Liver (tissue), 9 donors: ENCODE measurements around the gene SOX18. TPM values are rescaled to one million over a fixed set of nuclear protein-coding genes. Genes with fewer than 3 reads are reported as not detected.

Experiments
- DNase-seq: peaks from one replicate; pipeline ENCODE4 v3.0.0-alpha.2; 2017; ENCODE audit warnings: low spot score
- H3K27ac ChIP-seq, 2 donors: one replicate each; pipeline ENCODE4 v1.7.0; 2013; ENCODE audit warnings: inconsistent platforms in 2 of 2, low read length in 2 of 2, control low read depth in 1 of 2, low read depth in 1 of 2, mild to moderate bottlenecking in 1 of 2
- H3K27me3 ChIP-seq, 4 donors: one replicate each; pipeline versions ENCODE4 v1.6.1 to v1.7.0; 2013; ENCODE audit warnings: low read length in 3 of 4, inconsistent platforms in 1 of 4, mild to moderate bottlenecking in 1 of 4, moderate library complexity in 1 of 4; ENCODE audit not compliant: control insufficient read depth in 4 of 4, insufficient read depth in 4 of 4
- H3K36me3 ChIP-seq, 4 donors: one replicate each; pipeline versions ENCODE4 v1.6.1 to v1.7.0; 2013; ENCODE audit warnings: low read length in 3 of 4, mild to moderate bottlenecking in 3 of 4, low read depth in 1 of 4, moderate library complexity in 1 of 4; ENCODE audit not compliant: control insufficient read depth in 4 of 4, insufficient read depth in 3 of 4
- H3K4me1 ChIP-seq, 4 donors: one replicate each; pipeline versions ENCODE4 v1.6.1 to v1.7.0; 2013; ENCODE audit warnings: low read length in 3 of 4, mild to moderate bottlenecking in 3 of 4, moderate library complexity in 1 of 4; ENCODE audit not compliant: control insufficient read depth in 4 of 4, insufficient read depth in 4 of 4
- H3K4me3 ChIP-seq, 3 donors: one replicate each; pipeline versions ENCODE4 v1.6.1 to v1.7.0; 2013; ENCODE audit warnings: low read length in 3 of 3, control low read depth in 1 of 3, low read depth in 1 of 3, mild to moderate bottlenecking in 1 of 3
- H3K9ac ChIP-seq, 2 donors: one replicate each; pipeline ENCODE4 v1.7.0; 2013; ENCODE audit warnings: low read length in 2 of 2, mild to moderate bottlenecking in 2 of 2, moderate library complexity in 2 of 2, control low read depth in 1 of 2, low read depth in 1 of 2
- H3K9me3 ChIP-seq, 4 donors: one replicate each; pipeline versions ENCODE4 v1.6.1 to v1.7.0; 2013; ENCODE audit warnings: low read length in 3 of 4; ENCODE audit not compliant: control insufficient read depth in 4 of 4
- EGR1 ChIP-seq, 2 donors: IDR thresholded peaks; 2 replicates each; pipeline ENCODE4 v1.6.1; 2016 to 2018; ENCODE audit warnings: antibody characterized with exemption in 2 of 2, low read depth in 2 of 2
- FOXA1 ChIP-seq: IDR thresholded peaks from 2 replicates; pipeline ENCODE4 v1.6.1; 2016; ENCODE audit warnings: antibody characterized with exemption
- FOXA2 ChIP-seq: IDR thresholded peaks from 2 replicates; pipeline ENCODE4 v1.6.1; 2016; ENCODE audit warnings: antibody characterized with exemption
- GABPA ChIP-seq, 2 donors: IDR thresholded peaks in 1 of 2; conservative IDR thresholded peaks in 1 of 2; 2 replicates each; pipeline ENCODE4 v1.6.1; 2016; ENCODE audit warnings: antibody characterized with exemption in 2 of 2, mild to moderate bottlenecking in 1 of 2, moderate library complexity in 1 of 2
- HNF4A ChIP-seq, 2 donors: conservative IDR thresholded peaks; 2 replicates each; pipeline ENCODE4 v1.6.1; 2016; ENCODE audit warnings: antibody characterized with exemption in 2 of 2, mild to moderate bottlenecking in 2 of 2
- HNF4G ChIP-seq: IDR thresholded peaks from 2 replicates; pipeline ENCODE4 v1.6.1; 2016; ENCODE audit warnings: antibody characterized with exemption
- JUND ChIP-seq, 2 donors: IDR thresholded peaks; 2 replicates each; pipeline ENCODE4 v1.6.1; 2016; ENCODE audit warnings: antibody characterized with exemption in 2 of 2
- NR2F2 ChIP-seq: IDR thresholded peaks from 2 replicates; pipeline ENCODE4 v1.6.1; 2016; ENCODE audit warnings: antibody characterized with exemption
- RAD21 ChIP-seq, 2 donors: IDR thresholded peaks; 2 replicates each; pipeline ENCODE4 v1.6.1; 2016; ENCODE audit warnings: antibody characterized with exemption in 2 of 2, mild to moderate bottlenecking in 2 of 2
- RXRA ChIP-seq, 2 donors: IDR thresholded peaks; 2 replicates each; pipeline ENCODE4 v1.6.1; 2017 to 2018; ENCODE audit warnings: antibody characterized with exemption in 2 of 2, mild to moderate bottlenecking in 1 of 2
- SP1 ChIP-seq: IDR thresholded peaks from 2 replicates; pipeline ENCODE4 v1.6.1; 2018; ENCODE audit warnings: antibody characterized with exemption, mild to moderate bottlenecking
- TAF1 ChIP-seq: conservative IDR thresholded peaks from 2 replicates; pipeline ENCODE4 v1.6.1; 2016; ENCODE audit warnings: antibody characterized with exemption, mild to moderate bottlenecking
- YY1 ChIP-seq: IDR thresholded peaks from 2 replicates; pipeline ENCODE4 v1.6.1; 2016; ENCODE audit warnings: antibody characterized with exemption, mild to moderate bottlenecking
- WGBS: extraction: QIAGEN DNeasy Blood & Tissue Kit; methylation state at CpG from one replicate; pipeline ENCODE4 v1.1.7; 2013; 5-methylcytosine and 5-hydroxymethylcytosine counted together
- polyA plus RNA-seq, 2 donors: library from polyadenylated mRNA; stranded (reverse) in 1 of 2; unstranded in 1 of 2; fragments of 200-250 nt in 1 of 2; fragments of >200 nt in 1 of 2; fragmentation: Nextera tagmentation in 1 of 2; extraction: Ambion mirVana in 1 of 2; gene quantifications; one replicate each; pipeline versions ENCODE4 v1.2.1 to v1.2.3, GENCODE V29; 2013 to 2015
- total RNA-seq, 2 donors: library from RNA; depleted of rRNA; stranded (reverse); fragments of >200 nt; gene quantifications; one replicate each; pipeline ENCODE4 v1.2.3, GENCODE V29; 2014
- TF ChIP-seq, protein P1 (sequence below): IDR thresholded peaks from 2 replicates; pipeline ENCODE4 v1.6.1; 2016; ENCODE audit warnings: antibody characterized with exemption
- TF ChIP-seq, protein P2 (sequence below): IDR thresholded peaks from 2 replicates; pipeline ENCODE4 v1.6.1; 2016; ENCODE audit warnings: antibody characterized with exemption
- TF ChIP-seq, protein P3 (sequence below): IDR thresholded peaks from 2 replicates; pipeline ENCODE4 v1.6.1; 2016; ENCODE audit warnings: antibody characterized with exemption
- TF ChIP-seq, protein P4 (sequence below): fragments of 150-350 bp; IDR thresholded peaks from 2 replicates; pipeline ENCODE4 v1.5.1; 2017; ENCODE audit warnings: improper control_type of control experiment, low read depth, low read length; ENCODE audit not compliant: missing input control
- TF ChIP-seq, protein P5 (sequence below): IDR thresholded peaks from 2 replicates; pipeline ENCODE4 v1.6.1; 2016; ENCODE audit warnings: antibody characterized with exemption, mild to moderate bottlenecking
- donor health status: healthy.
- donor health status: healthy.
- donor health status: healthy.
- donor health status: healthy.
- donor health status: healthy.

The SOX18 gene
- total and polyA plus RNA-seq, 4 donors = 1.1 to 5.8 (median 2.6) TPM

DNA sequence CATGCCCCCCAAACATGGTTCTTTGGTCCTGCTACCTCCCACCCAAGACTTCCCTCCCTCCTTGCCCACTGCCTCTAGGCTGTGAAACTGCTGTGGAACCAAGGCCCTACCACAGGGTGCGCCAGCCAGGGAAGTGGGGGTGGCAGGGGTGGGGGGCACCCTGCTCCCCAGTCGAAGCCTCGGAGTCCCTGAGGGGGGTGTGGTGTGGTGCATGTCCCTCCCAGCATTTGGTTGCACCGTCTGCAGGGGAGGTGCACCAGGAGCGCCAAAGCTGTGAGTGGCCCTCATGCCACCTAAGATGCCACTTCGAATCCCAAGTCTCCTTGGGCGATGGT is 28.1 kb upstream of the SOX18 start:
- Histone ChIP-seq H3K9me3 (no peaks in the 10 kb centered on the region), H3K9ac (no peak overlapping the region), H3K4me1 (peaks cover 7 to 22% (median 10%) of the 10 kb centered on the region in 4 donors), H3K27ac (peak overlapping the region; percentile 41 to 58), H3K36me3 (peaks cover 0 to 6% (median 0%) of the 10 kb centered on the region in 4 donors), H3K27me3 (no peaks in the 10 kb centered on the region), H3K4me3 (peak overlapping the region in 2 of 3 donors; percentile 15 to 26)
- no peak for DNase-seq
- WGBS = 77% methylated on average over 7 of the region's 7 CpGs
- TF ChIP-seq FOXA1 (no peak), RAD21 (IDR thresholded peaks at IDR 0.05) (no peak), EGR1 (IDR thresholded peaks at IDR 0.05; ENCODE audit: low read depth in 2 of 2) (no peak), RXRA (IDR thresholded peaks at IDR 0.05) (no peak)
- TF ChIP-seq, protein P1, sequence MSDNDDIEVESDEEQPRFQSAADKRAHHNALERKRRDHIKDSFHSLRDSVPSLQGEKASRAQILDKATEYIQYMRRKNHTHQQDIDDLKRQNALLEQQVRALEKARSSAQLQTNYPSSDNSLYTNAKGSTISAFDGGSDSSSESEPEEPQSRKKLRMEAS = no peak

DNA sequence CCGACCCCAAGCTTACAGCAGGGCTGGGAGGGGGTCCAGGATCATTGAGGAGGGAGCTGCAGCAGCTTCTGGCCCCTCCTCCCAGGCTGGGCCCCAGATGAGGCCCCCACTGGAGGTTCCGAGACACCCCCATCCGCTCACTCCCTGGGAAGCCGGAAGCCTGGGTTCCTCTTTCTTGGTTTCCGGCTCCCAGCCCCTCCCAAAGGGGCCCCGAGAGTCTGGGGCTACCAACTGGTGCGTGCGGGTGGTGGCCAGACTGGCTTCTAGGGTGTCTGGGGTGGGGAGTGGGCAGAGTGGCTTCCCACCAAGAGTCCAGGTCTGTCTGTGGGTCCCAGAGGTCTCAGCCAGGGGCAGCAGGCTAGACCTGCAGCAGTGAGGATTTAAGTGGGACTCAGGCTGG is 27.7 kb upstream of the SOX18 start:
- WGBS = 90% methylated on average over 8 of the region's 8 CpGs
- no peaks in the 10 kb centered on the region for H3K9me3 ChIP-seq
- no peak for DNase-seq
- peaks cover 0 to 9% (median 0%) of the 10 kb centered on the region in 4 donors for H3K36me3 ChIP-seq
- TF ChIP-seq RAD21 (IDR thresholded peaks at IDR 0.05) (no peak), EGR1 (IDR thresholded peaks at IDR 0.05; ENCODE audit: low read depth in 2 of 2) (no peak), HNF4G (no peak), FOXA2 (no peak), GABPA (IDR thresholded peaks at IDR 0.05 in 1 of 2, conservative IDR thresholded peaks at IDR 0.05 in 1 of 2) (no peak), RXRA (IDR thresholded peaks at IDR 0.05) (no peak), FOXA1 (no peak), HNF4A (conservative IDR thresholded peaks at IDR 0.05) (no peak), JUND (IDR thresholded peaks at IDR 0.05) (no peak), YY1 (no peak), SP1 (no peak), TAF1 (no peak), NR2F2 (no peak)
- TF ChIP-seq, protein P2, sequence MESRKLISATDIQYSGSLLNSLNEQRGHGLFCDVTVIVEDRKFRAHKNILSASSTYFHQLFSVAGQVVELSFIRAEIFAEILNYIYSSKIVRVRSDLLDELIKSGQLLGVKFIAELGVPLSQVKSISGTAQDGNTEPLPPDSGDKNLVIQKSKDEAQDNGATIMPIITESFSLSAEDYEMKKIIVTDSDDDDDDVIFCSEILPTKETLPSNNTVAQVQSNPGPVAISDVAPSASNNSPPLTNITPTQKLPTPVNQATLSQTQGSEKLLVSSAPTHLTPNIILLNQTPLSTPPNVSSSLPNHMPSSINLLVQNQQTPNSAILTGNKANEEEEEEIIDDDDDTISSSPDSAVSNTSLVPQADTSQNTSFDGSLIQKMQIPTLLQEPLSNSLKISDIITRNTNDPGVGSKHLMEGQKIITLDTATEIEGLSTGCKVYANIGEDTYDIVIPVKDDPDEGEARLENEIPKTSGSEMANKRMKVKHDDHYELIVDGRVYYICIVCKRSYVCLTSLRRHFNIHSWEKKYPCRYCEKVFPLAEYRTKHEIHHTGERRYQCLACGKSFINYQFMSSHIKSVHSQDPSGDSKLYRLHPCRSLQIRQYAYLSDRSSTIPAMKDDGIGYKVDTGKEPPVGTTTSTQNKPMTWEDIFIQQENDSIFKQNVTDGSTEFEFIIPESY = no peak
- TF ChIP-seq, protein P3, sequence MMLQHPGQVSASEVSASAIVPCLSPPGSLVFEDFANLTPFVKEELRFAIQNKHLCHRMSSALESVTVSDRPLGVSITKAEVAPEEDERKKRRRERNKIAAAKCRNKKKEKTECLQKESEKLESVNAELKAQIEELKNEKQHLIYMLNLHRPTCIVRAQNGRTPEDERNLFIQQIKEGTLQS = no peak
- TF ChIP-seq, protein P4, sequence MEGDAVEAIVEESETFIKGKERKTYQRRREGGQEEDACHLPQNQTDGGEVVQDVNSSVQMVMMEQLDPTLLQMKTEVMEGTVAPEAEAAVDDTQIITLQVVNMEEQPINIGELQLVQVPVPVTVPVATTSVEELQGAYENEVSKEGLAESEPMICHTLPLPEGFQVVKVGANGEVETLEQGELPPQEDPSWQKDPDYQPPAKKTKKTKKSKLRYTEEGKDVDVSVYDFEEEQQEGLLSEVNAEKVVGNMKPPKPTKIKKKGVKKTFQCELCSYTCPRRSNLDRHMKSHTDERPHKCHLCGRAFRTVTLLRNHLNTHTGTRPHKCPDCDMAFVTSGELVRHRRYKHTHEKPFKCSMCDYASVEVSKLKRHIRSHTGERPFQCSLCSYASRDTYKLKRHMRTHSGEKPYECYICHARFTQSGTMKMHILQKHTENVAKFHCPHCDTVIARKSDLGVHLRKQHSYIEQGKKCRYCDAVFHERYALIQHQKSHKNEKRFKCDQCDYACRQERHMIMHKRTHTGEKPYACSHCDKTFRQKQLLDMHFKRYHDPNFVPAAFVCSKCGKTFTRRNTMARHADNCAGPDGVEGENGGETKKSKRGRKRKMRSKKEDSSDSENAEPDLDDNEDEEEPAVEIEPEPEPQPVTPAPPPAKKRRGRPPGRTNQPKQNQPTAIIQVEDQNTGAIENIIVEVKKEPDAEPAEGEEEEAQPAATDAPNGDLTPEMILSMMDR = no peak
- TF ChIP-seq, protein P1 = no peak
- TF ChIP-seq, protein P5, sequence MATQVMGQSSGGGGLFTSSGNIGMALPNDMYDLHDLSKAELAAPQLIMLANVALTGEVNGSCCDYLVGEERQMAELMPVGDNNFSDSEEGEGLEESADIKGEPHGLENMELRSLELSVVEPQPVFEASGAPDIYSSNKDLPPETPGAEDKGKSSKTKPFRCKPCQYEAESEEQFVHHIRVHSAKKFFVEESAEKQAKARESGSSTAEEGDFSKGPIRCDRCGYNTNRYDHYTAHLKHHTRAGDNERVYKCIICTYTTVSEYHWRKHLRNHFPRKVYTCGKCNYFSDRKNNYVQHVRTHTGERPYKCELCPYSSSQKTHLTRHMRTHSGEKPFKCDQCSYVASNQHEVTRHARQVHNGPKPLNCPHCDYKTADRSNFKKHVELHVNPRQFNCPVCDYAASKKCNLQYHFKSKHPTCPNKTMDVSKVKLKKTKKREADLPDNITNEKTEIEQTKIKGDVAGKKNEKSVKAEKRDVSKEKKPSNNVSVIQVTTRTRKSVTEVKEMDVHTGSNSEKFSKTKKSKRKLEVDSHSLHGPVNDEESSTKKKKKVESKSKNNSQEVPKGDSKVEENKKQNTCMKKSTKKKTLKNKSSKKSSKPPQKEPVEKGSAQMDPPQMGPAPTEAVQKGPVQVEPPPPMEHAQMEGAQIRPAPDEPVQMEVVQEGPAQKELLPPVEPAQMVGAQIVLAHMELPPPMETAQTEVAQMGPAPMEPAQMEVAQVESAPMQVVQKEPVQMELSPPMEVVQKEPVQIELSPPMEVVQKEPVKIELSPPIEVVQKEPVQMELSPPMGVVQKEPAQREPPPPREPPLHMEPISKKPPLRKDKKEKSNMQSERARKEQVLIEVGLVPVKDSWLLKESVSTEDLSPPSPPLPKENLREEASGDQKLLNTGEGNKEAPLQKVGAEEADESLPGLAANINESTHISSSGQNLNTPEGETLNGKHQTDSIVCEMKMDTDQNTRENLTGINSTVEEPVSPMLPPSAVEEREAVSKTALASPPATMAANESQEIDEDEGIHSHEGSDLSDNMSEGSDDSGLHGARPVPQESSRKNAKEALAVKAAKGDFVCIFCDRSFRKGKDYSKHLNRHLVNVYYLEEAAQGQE = no peak
- H3K27me3 ChIP-seq = no peaks in the 10 kb centered on the region
- peaks cover 7 to 19% (median 10%) of the 10 kb centered on the region in 4 donors for H3K4me1 ChIP-seq
- peak overlapping the region; percentile 41 to 58 for H3K27ac ChIP-seq
- H3K4me3 ChIP-seq = peak overlapping the region in 1 of 3 donors; percentile 26
- no peak overlapping the region for H3K9ac ChIP-seq
